ENCODE measurements around the gene SLC17A7. TPM values are rescaled to one million over a fixed set of nuclear protein-coding genes. Genes with fewer than 3 reads are reported as not detected.

Gene SLC17A7
- total and polyA plus RNA-seq, 2 of the 13 experiments (the other 11 are each of a cell fraction or from before 2014, with no cell fraction given), result 0.32 TPM; not detected in 1

DNA sequence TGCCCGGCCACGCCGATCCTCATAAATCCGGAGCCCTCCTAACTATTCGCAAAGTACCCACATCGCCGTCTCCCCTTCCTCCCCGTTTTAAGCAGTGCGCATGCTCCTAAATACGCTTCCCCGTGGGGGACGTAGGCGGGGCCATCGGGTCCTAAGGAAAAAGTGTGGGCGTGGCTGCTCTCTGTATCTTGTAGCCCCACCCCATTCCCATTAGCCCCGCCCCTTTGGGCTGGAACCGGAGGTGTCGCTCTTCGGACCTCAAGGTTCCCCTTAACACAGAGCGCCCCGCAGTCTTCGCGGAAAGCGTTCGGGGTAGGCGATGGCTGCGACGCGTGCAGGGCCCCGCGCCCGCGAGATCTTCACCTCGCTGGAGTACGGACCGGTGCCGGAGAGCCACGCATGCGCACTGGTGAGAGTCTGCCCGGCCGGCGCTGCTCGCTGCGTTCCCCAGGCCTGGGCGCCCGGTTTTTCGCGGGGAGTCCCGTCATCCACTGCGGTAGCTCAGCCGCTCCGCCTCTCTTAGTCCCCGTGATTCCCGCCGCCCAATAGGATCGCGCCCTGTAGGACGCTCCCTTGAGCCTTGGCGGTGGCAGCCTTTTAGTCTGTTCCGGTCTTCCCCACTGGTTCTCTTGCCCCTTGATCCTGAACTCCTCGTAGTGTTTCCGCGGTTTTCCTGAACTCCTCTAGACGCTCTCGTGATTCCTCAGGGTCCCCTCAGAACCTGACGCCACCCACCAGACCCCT lies 11.9 kb upstream of the SLC17A7 start, which contains the start of gene ALDH16A1 (continued):
- no peak for TF ChIP-seq HMG20A (CRISPR knock-in tag; IDR thresholded peaks at IDR 0.05; ENCODE audit: borderline replicate concordance)
- no peak for TF ChIP-seq FOXM1 (CRISPR knock-in tag; IDR thresholded peaks at IDR 0.05)
- no peak; the same call in 1 of the 2 replicates for TF ChIP-seq ZNF569 (CRISPR knock-in tag; IDR thresholded peaks at IDR 0.05; ENCODE audit: borderline replicate concordance)
- peak; percentile 73 for TF ChIP-seq GMEB1 (CRISPR knock-in tag; IDR thresholded peaks at IDR 0.05; ENCODE audit: borderline replicate concordance)
- peak; percentile 67 for TF ChIP-seq MYC (CRISPR knock-in tag; IDR thresholded peaks at IDR 0.05; ENCODE audit: borderline replicate concordance)
- TF ChIP-seq ATAD3A (CRISPR knock-in tag; IDR thresholded peaks at IDR 0.05), result no peak
- TF ChIP-seq ZNF607 (CRISPR knock-in tag; IDR thresholded peaks at IDR 0.05; ENCODE audit: borderline replicate concordance), result no peak
- 0 out of 2 replicates have a peak, but pooled peaks have one; percentile 10 for TF ChIP-seq ZNF124 (CRISPR knock-in tag; IDR thresholded peaks at IDR 0.05)
- no peak for TF ChIP-seq RFX1 (IDR thresholded peaks at IDR 0.05)
- no peak; the same call in 1 of the 2 replicates for TF ChIP-seq ZSCAN21 (CRISPR knock-in tag; IDR thresholded peaks at IDR 0.05; ENCODE audit: borderline replicate concordance)
- TF ChIP-seq, protein P1, sequence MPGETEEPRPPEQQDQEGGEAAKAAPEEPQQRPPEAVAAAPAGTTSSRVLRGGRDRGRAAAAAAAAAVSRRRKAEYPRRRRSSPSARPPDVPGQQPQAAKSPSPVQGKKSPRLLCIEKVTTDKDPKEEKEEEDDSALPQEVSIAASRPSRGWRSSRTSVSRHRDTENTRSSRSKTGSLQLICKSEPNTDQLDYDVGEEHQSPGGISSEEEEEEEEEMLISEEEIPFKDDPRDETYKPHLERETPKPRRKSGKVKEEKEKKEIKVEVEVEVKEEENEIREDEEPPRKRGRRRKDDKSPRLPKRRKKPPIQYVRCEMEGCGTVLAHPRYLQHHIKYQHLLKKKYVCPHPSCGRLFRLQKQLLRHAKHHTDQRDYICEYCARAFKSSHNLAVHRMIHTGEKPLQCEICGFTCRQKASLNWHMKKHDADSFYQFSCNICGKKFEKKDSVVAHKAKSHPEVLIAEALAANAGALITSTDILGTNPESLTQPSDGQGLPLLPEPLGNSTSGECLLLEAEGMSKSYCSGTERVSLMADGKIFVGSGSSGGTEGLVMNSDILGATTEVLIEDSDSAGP (CRISPR knock-in tag; IDR thresholded peaks at IDR 0.05; ENCODE audit: borderline replicate concordance), result peak; percentile 88; the same call in 1 of the 2 replicates
- no peak for TF ChIP-seq ZNF343 (CRISPR knock-in tag; IDR thresholded peaks at IDR 0.05)
- no peak for TF ChIP-seq FOSL1 (CRISPR knock-in tag; IDR thresholded peaks at IDR 0.05; ENCODE audit: borderline replicate concordance)
- peak; percentile 62; the same call in 1 of the 2 replicates for TF ChIP-seq SALL1 (CRISPR knock-in tag; IDR thresholded peaks at IDR 0.05)
- TF ChIP-seq, protein P2, sequence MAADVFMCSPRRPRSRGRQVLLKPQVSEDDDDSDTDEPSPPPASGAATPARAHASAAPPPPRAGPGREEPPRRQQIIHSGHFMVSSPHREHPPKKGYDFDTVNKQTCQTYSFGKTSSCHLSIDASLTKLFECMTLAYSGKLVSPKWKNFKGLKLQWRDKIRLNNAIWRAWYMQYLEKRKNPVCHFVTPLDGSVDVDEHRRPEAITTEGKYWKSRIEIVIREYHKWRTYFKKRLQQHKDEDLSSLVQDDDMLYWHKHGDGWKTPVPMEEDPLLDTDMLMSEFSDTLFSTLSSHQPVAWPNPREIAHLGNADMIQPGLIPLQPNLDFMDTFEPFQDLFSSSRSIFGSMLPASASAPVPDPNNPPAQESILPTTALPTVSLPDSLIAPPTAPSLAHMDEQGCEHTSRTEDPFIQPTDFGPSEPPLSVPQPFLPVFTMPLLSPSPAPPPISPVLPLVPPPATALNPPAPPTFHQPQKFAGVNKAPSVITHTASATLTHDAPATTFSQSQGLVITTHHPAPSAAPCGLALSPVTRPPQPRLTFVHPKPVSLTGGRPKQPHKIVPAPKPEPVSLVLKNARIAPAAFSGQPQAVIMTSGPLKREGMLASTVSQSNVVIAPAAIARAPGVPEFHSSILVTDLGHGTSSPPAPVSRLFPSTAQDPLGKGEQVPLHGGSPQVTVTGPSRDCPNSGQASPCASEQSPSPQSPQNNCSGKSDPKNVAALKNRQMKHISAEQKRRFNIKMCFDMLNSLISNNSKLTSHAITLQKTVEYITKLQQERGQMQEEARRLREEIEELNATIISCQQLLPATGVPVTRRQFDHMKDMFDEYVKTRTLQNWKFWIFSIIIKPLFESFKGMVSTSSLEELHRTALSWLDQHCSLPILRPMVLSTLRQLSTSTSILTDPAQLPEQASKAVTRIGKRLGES (CRISPR knock-in tag; IDR thresholded peaks at IDR 0.05; ENCODE audit: borderline replicate concordance), result no peak
- TF ChIP-seq ZUFSP (CRISPR knock-in tag; IDR thresholded peaks at IDR 0.05; ENCODE audit: borderline replicate concordance), result no peak
- TF ChIP-seq, protein P3, sequence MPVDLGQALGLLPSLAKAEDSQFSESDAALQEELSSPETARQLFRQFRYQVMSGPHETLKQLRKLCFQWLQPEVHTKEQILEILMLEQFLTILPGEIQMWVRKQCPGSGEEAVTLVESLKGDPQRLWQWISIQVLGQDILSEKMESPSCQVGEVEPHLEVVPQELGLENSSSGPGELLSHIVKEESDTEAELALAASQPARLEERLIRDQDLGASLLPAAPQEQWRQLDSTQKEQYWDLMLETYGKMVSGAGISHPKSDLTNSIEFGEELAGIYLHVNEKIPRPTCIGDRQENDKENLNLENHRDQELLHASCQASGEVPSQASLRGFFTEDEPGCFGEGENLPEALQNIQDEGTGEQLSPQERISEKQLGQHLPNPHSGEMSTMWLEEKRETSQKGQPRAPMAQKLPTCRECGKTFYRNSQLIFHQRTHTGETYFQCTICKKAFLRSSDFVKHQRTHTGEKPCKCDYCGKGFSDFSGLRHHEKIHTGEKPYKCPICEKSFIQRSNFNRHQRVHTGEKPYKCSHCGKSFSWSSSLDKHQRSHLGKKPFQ (CRISPR knock-in tag; IDR thresholded peaks at IDR 0.05; ENCODE audit: insufficient replicate concordance), result no peak
